AG10803 (cell line): ENCODE results near the gene NCCRP1.

Source experiments
- DNase-seq: peaks from one replicate; pipeline ENCODE4 v3.0.0; 2010; ENCODE audit warnings: low read depth
- H3K4me3 ChIP-seq: 2 replicates; pipeline ENCODE4 v1.5.1; 2011; ENCODE audit warnings: mild to moderate bottlenecking, low read length, control low read depth
- CTCF ChIP-seq: conservative IDR thresholded peaks from 2 replicates; pipeline ENCODE4 v1.5.1; 2011; ENCODE audit warnings: mild to moderate bottlenecking, low read length, control low read depth, inconsistent platforms

NCCRP1 gene

GRCh38 chr19:39196860-39197562, at the start of gene NCCRP1:
Gene NCCRP1, plus strand, starts transcription at chr19:39196964. Its CDS starts 19 bp downstream, at chr19:39196983.
- DNase-seq = no peak
- no peak for TF ChIP-seq CTCF
- H3K4me3 ChIP-seq = no peak within 1 kb of the TSS

GRCh38 chr19:39147480-39147879, 49.3 kb upstream of the NCCRP1 start:
- DNase-seq = no peak
- TF ChIP-seq CTCF = no peak
- H3K4me3 ChIP-seq = no peak overlapping the region

GRCh38 chr19:39148939-39149529, 47.7 kb upstream of the NCCRP1 start:
- H3K4me3 ChIP-seq = no peak overlapping the region
- DNase-seq = no peak
- TF ChIP-seq CTCF = no peak

- H3K4me3 ChIP-seq = no peak overlapping the region
- no peak for TF ChIP-seq CTCF
- DNase-seq = no peak
Observed at GRCh38 chr19:39150235-39150634, 46.5 kb upstream of the NCCRP1 start.

- no peak overlapping the region for H3K4me3 ChIP-seq
- no peak for TF ChIP-seq CTCF
- DNase-seq = no peak
Observed at GRCh38 chr19:39150807-39151600, 45.8 kb upstream of the NCCRP1 start.

GRCh38 chr19:39152066-39152465, 44.7 kb upstream of the NCCRP1 start:
- H3K4me3 ChIP-seq = no peak overlapping the region
- no peak for TF ChIP-seq CTCF
- DNase-seq = no peak
